Sciatic nerve (tissue), 2 donors: ENCODE measurements around the gene SPRR3. TPM values are rescaled to one million over a fixed set of nuclear protein-coding genes. Genes with fewer than 3 reads are reported as not detected.

Source experiments
- ATAC-seq: fragments of 200-7000 bp; cut with Tn5 transposase; one replicate; pipeline ENCODE4 v1.9.1; 2020; ENCODE audit warnings: mild to moderate bottlenecking, moderate library complexity
- DNase-seq: peaks from one replicate; pipeline ENCODE4 v3.0.0-alpha.2; 2020; ENCODE audit warnings: low spot score
- intact Hi-C: fragments of 100-400 bp; cut with DNase I; formaldehyde crosslinking; loops from one replicate; pipeline ENCODE4 v1.14.2; 2022
- total RNA-seq: library from RNA; stranded (reverse); fragmentation: NEBNext Ultra II Directional; extraction: Animal tissue kit (Norgen Biotek cat#: 25700); gene quantifications from one replicate; pipeline ENCODE4 v1.2.1, GENCODE V29; 2021
- donor health status: DM: no; HTN: no; CAD: no.
- donor health status: DM: no; HTN: no; CAD: no.

The SPRR3 gene
- total RNA-seq, 1 donor from 2014 or later = 0.45 TPM

- intact Hi-C loops = no loop called here
- ATAC-seq (no peak), DNase-seq (no peak)
These were observed 30.5 kb downstream of the SPRR3 start for GRCh38 chr1:153032073-153032472.

- DNase-seq = no peak
- ATAC-seq = no peak
- intact Hi-C loops = no loop called here
These were observed 31.2 kb downstream of the SPRR3 start for GRCh38 chr1:153032677-153033308.

- DNase-seq = no peak
- no peak for ATAC-seq
- intact Hi-C loops = no loop called here
These were observed 33.7 kb downstream of the SPRR3 start for GRCh38 chr1:153035211-153035610.

GRCh38 chr1:153040950-153041631 lies 39.5 kb downstream of the SPRR3 start, which contains the start of gene SPRR2D:
SPRR2D (minus strand) TSS chr1:153041120; CDS start chr1:153040346, 774 bp downstream.
- ATAC-seq = no peak
- no peak for DNase-seq

GRCh38 chr1:153049211-153049610 lies 47.7 kb downstream of the SPRR3 start:
- intact Hi-C loops = no loop called here

More at GRCh38 chr1:153040950-153041631, 39.5 kb downstream of the SPRR3 start, which contains the start of gene SPRR2D:
- intact Hi-C loops = no loop called here

More at GRCh38 chr1:153049211-153049610, 47.7 kb downstream of the SPRR3 start:
- ATAC-seq (no peak), DNase-seq (no peak)

Other genes with a start within 250 kb of the SPRR3 start
- not detected for gene KPRP, start 243.7 kb upstream of the SPRR3 start, total RNA-seq
- not detected for gene LCE1F, start 226.6 kb upstream of the SPRR3 start, total RNA-seq
- not detected for gene LCE1E, start 215.5 kb upstream of the SPRR3 start, total RNA-seq
- gene LCE1D, start 205.0 kb upstream of the SPRR3 start, total RNA-seq = not detected
- gene LCE1C, start 195.1 kb upstream of the SPRR3 start, total RNA-seq = not detected
- gene LCE1B, start 189.8 kb upstream of the SPRR3 start, total RNA-seq = not detected
- not detected for gene LCE1A, start 174.3 kb upstream of the SPRR3 start, total RNA-seq
- not detected for gene LCE6A, start 158.9 kb upstream of the SPRR3 start, total RNA-seq
- not detected for gene LCE7A, start 141.8 kb upstream of the SPRR3 start, total RNA-seq
- not detected for gene SMCP, start 123.4 kb upstream of the SPRR3 start, total RNA-seq
- not detected for gene IVL, start 93.2 kb upstream of the SPRR3 start, total RNA-seq
- not detected for gene SPRR5, start 54.5 kb upstream of the SPRR3 start, total RNA-seq
- not detected for gene SPRR4, start 31.1 kb upstream of the SPRR3 start, total RNA-seq
- not detected for gene SPRR1A, start 17.7 kb upstream of the SPRR3 start, total RNA-seq
- gene SPRR1B, start 29.5 kb downstream of the SPRR3 start, total RNA-seq = not detected
- gene SPRR2D, start 39.4 kb downstream of the SPRR3 start, total RNA-seq = not detected
- gene SPRR2A, start 55.8 kb downstream of the SPRR3 start, total RNA-seq = 0.67 TPM
- gene SPRR2B, start 69.9 kb downstream of the SPRR3 start, total RNA-seq = not detected
- gene SPRR2E, start 92.8 kb downstream of the SPRR3 start, total RNA-seq = not detected
- not detected for gene SPRR2F, start 111.8 kb downstream of the SPRR3 start, total RNA-seq
- gene SPRR2G, start 149.1 kb downstream of the SPRR3 start, total RNA-seq = not detected
- not detected for gene LELP1, start 201.7 kb downstream of the SPRR3 start, total RNA-seq
- gene PRR9, start 215.8 kb downstream of the SPRR3 start, total RNA-seq = not detected